HepG2 (cell line): ENCODE results near the gene NSD1. TPM values are rescaled to one million over a fixed set of nuclear protein-coding genes. Genes with fewer than 3 reads are reported as not detected.

ENCODE experiments used
- ARID5B ChIP-seq: IDR thresholded peaks from 2 replicates; pipeline ENCODE4 v1.4.0; 2020; ENCODE audit warnings: mild to moderate bottlenecking, missing genetic modification reagents
- GATA4 ChIP-seq: sonication (generic); IDR thresholded peaks from 2 replicates; pipeline ENCODE4 v1.6.1; 2016; ENCODE audit warnings: antibody characterized with exemption, low read depth, borderline replicate concordance
- HMGA1 ChIP-seq: sonication (generic); formaldehyde crosslinking; conservative IDR thresholded peaks from 2 replicates; pipeline ENCODE4 v1.4.0; 2020; ENCODE audit warnings: missing genetic modification reagents
- HOXD1 ChIP-seq: sonication (generic); formaldehyde crosslinking; IDR thresholded peaks from 2 replicates; pipeline ENCODE4 v1.5.0; 2020; ENCODE audit warnings: missing genetic modification reagents
- KLF15 ChIP-seq: sonication (generic); formaldehyde crosslinking; IDR thresholded peaks from 2 replicates; pipeline ENCODE4 v1.8.1; 2023; ENCODE audit warnings: borderline replicate concordance, mild to moderate bottlenecking, inconsistent platforms, missing genetic modification reagents, mixed read lengths
- MEIS2 ChIP-seq: sonication (generic); formaldehyde crosslinking; IDR thresholded peaks from 2 replicates; pipeline ENCODE4 v1.9.0; 2021; ENCODE audit warnings: mild to moderate bottlenecking, missing genetic modification reagents
- MIER3 ChIP-seq: IDR thresholded peaks from 2 replicates; pipeline ENCODE4 v1.6.1; 2016; ENCODE audit warnings: missing compliant biosample characterization, borderline replicate concordance
- POLR2A ChIP-seq, 2 experiments: IDR thresholded peaks; 2 replicates each; pipeline ENCODE4 v1.6.1; 2011; ENCODE audit warnings: low read depth in 2 of 2, low read length in 2 of 2, mild to moderate bottlenecking in 1 of 2, moderate library complexity in 1 of 2; ENCODE audit not compliant: insufficient read depth in 1 of 2
- REPIN1 ChIP-seq: sonication (generic); formaldehyde crosslinking; IDR thresholded peaks from 2 replicates; pipeline ENCODE4 v1.8.0; 2022; ENCODE audit warnings: missing genetic modification reagents, low read depth, mild to moderate bottlenecking, borderline replicate concordance
- SOX6 ChIP-seq, 2 experiments: fragments of 450-650 bp in 1 of 2; sonication (generic) in 1 of 2; formaldehyde crosslinking in 1 of 2; IDR thresholded peaks; 2 replicates each; pipeline versions ENCODE4 v1.4.0 to v1.6.1; 2017 to 2020; ENCODE audit warnings: antibody characterized with exemption in 1 of 2, mild to moderate bottlenecking in 1 of 2, missing genetic modification reagents in 1 of 2
- SUZ12 ChIP-seq: fragments of 150-350 bp; IDR thresholded peaks from 2 replicates; pipeline ENCODE4 v1.6.1; 2014; ENCODE audit warnings: low read depth, low read length
- TP53 ChIP-seq: sonication (generic); formaldehyde crosslinking; conservative IDR thresholded peaks from 2 replicates; pipeline ENCODE4 v1.4.0; 2020; ENCODE audit warnings: missing genetic modification reagents
- YEATS4 ChIP-seq: sonication (generic); formaldehyde crosslinking; IDR thresholded peaks from 2 replicates; pipeline ENCODE4 v1.4.0; 2020; ENCODE audit warnings: missing genetic modification reagents, borderline replicate concordance
- ZBTB20 ChIP-seq: sonication (generic); formaldehyde crosslinking; IDR thresholded peaks from 2 replicates; pipeline ENCODE4 v1.8.1; 2023; ENCODE audit warnings: missing genetic modification reagents, low read depth, mild to moderate bottlenecking, borderline replicate concordance
- ZBTB7B ChIP-seq: sonication (generic); formaldehyde crosslinking; IDR thresholded peaks from 2 replicates; pipeline ENCODE4 v1.4.0; 2020; ENCODE audit warnings: missing genetic modification reagents
- ZNF143 ChIP-seq: sonication (generic); formaldehyde crosslinking; IDR thresholded peaks from 2 replicates; pipeline ENCODE4 v1.4.0; 2020; ENCODE audit warnings: missing genetic modification reagents
- ZNF644 ChIP-seq: IDR thresholded peaks from 2 replicates; pipeline ENCODE4 v1.6.1; 2016; ENCODE audit warnings: low read depth
- ZNF687 ChIP-seq: sonication (generic); formaldehyde crosslinking; IDR thresholded peaks from 2 replicates; pipeline ENCODE4 v1.5.1; 2020; ENCODE audit warnings: mild to moderate bottlenecking, missing genetic modification reagents, moderate library complexity
- ZNF747 ChIP-seq: sonication (generic); formaldehyde crosslinking; IDR thresholded peaks from 2 replicates; pipeline ENCODE4 v1.8.1; 2023; ENCODE audit warnings: missing genetic modification reagents, mild to moderate bottlenecking, borderline replicate concordance
- ZNF788 ChIP-seq: sonication (generic); formaldehyde crosslinking; IDR thresholded peaks from 2 replicates; pipeline ENCODE4 v1.5.0; 2020; ENCODE audit warnings: mild to moderate bottlenecking, missing genetic modification reagents, borderline replicate concordance
- ZSCAN30 ChIP-seq: sonication (generic); formaldehyde crosslinking; IDR thresholded peaks from 2 replicates; pipeline ENCODE4 v1.5.0; 2020; ENCODE audit warnings: mild to moderate bottlenecking, missing genetic modification reagents
- polyA plus RNA-seq, 8 experiments: library from polyadenylated mRNA; depleted of rRNA in 3 of 8; stranded (reverse) in 7 of 8; unstranded in 1 of 8; fragments of >200 nt; fragmentation: Illumina TruSeq in 4 of 8; extraction: Trizol in 4 of 8; gene quantifications; 2 replicates each; pipeline versions ENCODE4 v1.2.1 to v1.2.3, GENCODE V29; 2011 to 2016; ENCODE audit warnings: low read depth in 4 of 8, missing spikeins in 1 of 8, mixed read lengths in 1 of 8; ENCODE audit not compliant: insufficient read depth in 1 of 8
- total RNA-seq, 5 experiments: library from RNA; depleted of rRNA; stranded (reverse); fragments of >200 nt; fragmentation: Illumina TruSeq; extraction: Trizol; gene quantifications; 2 replicates each; pipeline ENCODE4 v1.2.3, GENCODE V29; 2016; ENCODE audit warnings: low read depth in 1 of 5

Gene NSD1
- total and polyA plus RNA-seq, 2 of the 13 experiments (the other 11 are each of a cell fraction or from before 2014, with no cell fraction given), result 0.01 to 0.09 TPM

- TF ChIP-seq SUZ12 (no peak), MIER3 (CRISPR knock-in tag) (no peak), TP53 (CRISPR knock-in tag) (no peak), MEIS2 (CRISPR knock-in tag) (peak; percentile 30; the same call in 1 of the 2 replicates), POLR2A (IDR thresholded peaks at IDR 0.05; ENCODE audit: insufficient read depth in 1 of 2, low read depth in 2 of 2, low read length in 2 of 2) (0 out of 4 replicates have a peak, but pooled peaks of 1 of the 2 experiments have one; percentile 24), REPIN1 (no peak), HMGA1 (CRISPR knock-in tag) (no peak), SOX6 (IDR thresholded peaks at IDR 0.05) (no peak), SOX6 (CRISPR knock-in tag; IDR thresholded peaks at IDR 0.05) (0 out of 2 replicates have a peak, but pooled peaks have one; percentile 12), HOXD1 (CRISPR knock-in tag) (no peak), GATA4 (no peak), ZNF687 (CRISPR knock-in tag) (no peak; the same call in 1 of the 2 replicates), ZBTB7B (0 out of 2 replicates have a peak, but pooled peaks have one; percentile 23), ZNF747 (no peak), ZNF788 (0 out of 2 replicates have a peak, but pooled peaks have one; percentile 13), KLF15 (CRISPR knock-in tag) (no peak), ZNF143 (CRISPR knock-in tag) (no peak), YEATS4 (CRISPR knock-in tag) (no peak), ZBTB20 (0 out of 2 replicates have a peak, but pooled peaks have one; percentile 7), ARID5B (CRISPR knock-in tag) (0 out of 2 replicates have a peak, but pooled peaks have one; percentile 10), ZNF644 (CRISPR knock-in tag) (no peak), ZSCAN30 (CRISPR knock-in tag) (no peak)
Observed at GRCh38 chr5:177304392-177305119, 171.0 kb downstream of the NSD1 start (continued).
